ENCODE data around the gene PLTP.

GRCh38 chr20:45890077-45890984 lies 21.6 kb downstream of the PLTP start:
- TF ChIP-seq CTCF (IDR thresholded peaks at IDR 0.05; ENCODE audit: insufficient read depth, low read depth, low read length) (peak; percentile 49), EZH2 (IDR thresholded peaks at IDR 0.05; ENCODE audit: insufficient read depth, low read length) (no peak)

Measured in astrocyte (in vitro differentiated cells and primary cell).